Rectal smooth muscle tissue (tissue), 1 donor: ENCODE results near the gene CACNB2.

Experiments used
- H3K27ac ChIP-seq: one replicate; pipeline ENCODE4 v1.7.0; 2013; ENCODE audit warnings: low read depth, low read length, inconsistent platforms
- H3K27me3 ChIP-seq: one replicate; pipeline ENCODE4 v1.7.0; 2013; ENCODE audit warnings: low read length; ENCODE audit not compliant: control insufficient read depth, insufficient read depth
- H3K36me3 ChIP-seq: one replicate; pipeline ENCODE4 v1.7.0; 2013; ENCODE audit warnings: low read length; ENCODE audit not compliant: control insufficient read depth, insufficient read depth
- H3K4me1 ChIP-seq: one replicate; pipeline ENCODE4 v1.7.0; 2013; ENCODE audit warnings: low read length; ENCODE audit not compliant: control insufficient read depth, insufficient read depth
- H3K4me3 ChIP-seq: one replicate; pipeline ENCODE4 v1.7.0; 2013; ENCODE audit warnings: low read length
- H3K9ac ChIP-seq: one replicate; pipeline ENCODE4 v1.7.0; 2013; ENCODE audit warnings: low read length

CACNB2 gene

GRCh38 chr10:18282094-18282493 is 141.9 kb downstream of the CACNB2 start:
- H3K36me3 ChIP-seq: no peaks in the 10 kb centered on the region
- H3K9ac ChIP-seq: no peak overlapping the region
- H3K27me3 ChIP-seq: no peaks in the 10 kb centered on the region
- peaks cover 2% of the 10 kb centered on the region for H3K4me1 ChIP-seq
- H3K4me3 ChIP-seq: no peak overlapping the region
- no peak overlapping the region for H3K27ac ChIP-seq

GRCh38 chr10:18290651-18291313 is 150.6 kb downstream of the CACNB2 start:
- no peak overlapping the region for H3K27ac ChIP-seq
- H3K4me1 ChIP-seq: no peaks in the 10 kb centered on the region
- H3K9ac ChIP-seq: no peak overlapping the region
- H3K4me3 ChIP-seq: no peak overlapping the region
- no peaks in the 10 kb centered on the region for H3K27me3 ChIP-seq
- no peaks in the 10 kb centered on the region for H3K36me3 ChIP-seq

GRCh38 chr10:18293536-18294510 is 153.6 kb downstream of the CACNB2 start:
- no peaks in the 10 kb centered on the region for H3K4me1 ChIP-seq
- no peak overlapping the region for H3K27ac ChIP-seq
- no peaks in the 10 kb centered on the region for H3K36me3 ChIP-seq

GRCh38 chr10:18294633-18295032 is 154.4 kb downstream of the CACNB2 start:
- Histone ChIP-seq H3K9ac (no peak overlapping the region), H3K27ac (no peak overlapping the region), H3K4me3 (no peak overlapping the region), H3K27me3 (no peaks in the 10 kb centered on the region), H3K36me3 (no peaks in the 10 kb centered on the region), H3K4me1 (no peaks in the 10 kb centered on the region)

More at GRCh38 chr10:18293536-18294510, 153.6 kb downstream of the CACNB2 start:
- Histone ChIP-seq H3K4me3 (no peak overlapping the region), H3K9ac (no peak overlapping the region), H3K27me3 (no peaks in the 10 kb centered on the region)

GRCh38 chr10:18297659-18298058 is 157.4 kb downstream of the CACNB2 start:
- H3K9ac ChIP-seq: no peak overlapping the region
- H3K4me3 ChIP-seq: no peak overlapping the region
- H3K27me3 ChIP-seq: no peaks in the 10 kb centered on the region
- H3K36me3 ChIP-seq: no peaks in the 10 kb centered on the region
- H3K4me1 ChIP-seq: no peaks in the 10 kb centered on the region
- H3K27ac ChIP-seq: no peak overlapping the region

- Histone ChIP-seq H3K4me1 (no peaks in the 10 kb centered on the region), H3K9ac (no peak overlapping the region), H3K27me3 (no peaks in the 10 kb centered on the region), H3K27ac (no peak overlapping the region), H3K36me3 (no peaks in the 10 kb centered on the region), H3K4me3 (no peak overlapping the region)
Observed at GRCh38 chr10:18298256-18298655, 158.0 kb downstream of the CACNB2 start.

GRCh38 chr10:18303851-18304801 is 163.9 kb downstream of the CACNB2 start:
- Histone ChIP-seq H3K36me3 (no peaks in the 10 kb centered on the region), H3K9ac (no peak overlapping the region), H3K27me3 (no peaks in the 10 kb centered on the region), H3K4me1 (no peaks in the 10 kb centered on the region), H3K27ac (no peak overlapping the region), H3K4me3 (no peak overlapping the region)

GRCh38 chr10:18306031-18306430 is 165.8 kb downstream of the CACNB2 start:
- no peaks in the 10 kb centered on the region for H3K4me1 ChIP-seq
- H3K27me3 ChIP-seq: no peaks in the 10 kb centered on the region
- H3K9ac ChIP-seq: no peak overlapping the region
- H3K36me3 ChIP-seq: no peaks in the 10 kb centered on the region
- H3K27ac ChIP-seq: no peak overlapping the region
- no peak overlapping the region for H3K4me3 ChIP-seq

- H3K27ac ChIP-seq: no peak overlapping the region
Observed at GRCh38 chr10:18308600-18308999, 168.4 kb downstream of the CACNB2 start.

GRCh38 chr10:18310761-18311160 is 170.5 kb downstream of the CACNB2 start:
- Histone ChIP-seq H3K4me1 (peaks cover 10% of the 10 kb centered on the region), H3K36me3 (no peaks in the 10 kb centered on the region), H3K9ac (no peak overlapping the region), H3K27ac (no peak overlapping the region), H3K4me3 (no peak overlapping the region), H3K27me3 (no peaks in the 10 kb centered on the region)

More at GRCh38 chr10:18308600-18308999, 168.4 kb downstream of the CACNB2 start:
- Histone ChIP-seq H3K27me3 (no peaks in the 10 kb centered on the region), H3K4me3 (no peak overlapping the region), H3K9ac (no peak overlapping the region), H3K36me3 (no peaks in the 10 kb centered on the region), H3K4me1 (peaks cover 10% of the 10 kb centered on the region)

- no peaks in the 10 kb centered on the region for H3K27me3 ChIP-seq
- H3K9ac ChIP-seq: no peak overlapping the region
- H3K27ac ChIP-seq: peak overlapping the region; percentile 76
- peaks cover 10% of the 10 kb centered on the region for H3K4me1 ChIP-seq
- H3K4me3 ChIP-seq: no peak overlapping the region
- no peaks in the 10 kb centered on the region for H3K36me3 ChIP-seq
Observed at GRCh38 chr10:18312374-18313139, 172.3 kb downstream of the CACNB2 start.
